WTC11 (cell line): ENCODE measurements around the gene LETMD1. TPM values are rescaled to one million over a fixed set of nuclear protein-coding genes. Genes with fewer than 3 reads are reported as not detected.
A peak's percentile ranks its signal among the peaks of the same experiment; 100 is the strongest.

ENCODE experiments used
- ATAC-seq: fragments of 200-7000 bp; cut with Tn5 transposase; 2 replicates; pipeline ENCODE4 v1.10.0; 2021; ENCODE audit warnings: mild to moderate bottlenecking, moderate library complexity
- CTCF ChIA-PET: fragments of 300-600 bp; sonication (Branson Sonifier 250); formaldehyde crosslinking; loops from one replicate; lab custom pipeline; 2021; ENCODE audit warnings: antibody characterized with exemption; lab: Charles Lee
- POLR2A ChIA-PET: fragments of 350-600 bp; sonication (Branson Sonifier 250); formaldehyde crosslinking; loops from one replicate; lab custom pipeline; 2021; ENCODE audit warnings: antibody characterized with exemption; lab: Charles Lee
- DNase-seq: peaks from one replicate; pipeline ENCODE4 v3.0.0; 2021; ENCODE audit warnings: low spot score
- H3K27ac Mint-ChIP-seq: 2 replicates; pipeline ENCODE4 v1.8.0; 2021; ENCODE audit warnings: mixed read lengths
- H3K27me3 Mint-ChIP-seq: 2 replicates; pipeline ENCODE4 v1.8.0; 2021; ENCODE audit warnings: low read depth, mild to moderate bottlenecking, moderate library complexity, mixed read lengths
- H3K36me3 Mint-ChIP-seq: 2 replicates; pipeline ENCODE4 v1.8.0; 2021; ENCODE audit warnings: mixed read lengths
- H3K4me1 Mint-ChIP-seq: 2 replicates; pipeline ENCODE4 v1.8.0; 2022; ENCODE audit warnings: mixed read lengths
- H3K4me3 Mint-ChIP-seq: 2 replicates; pipeline ENCODE4 v1.8.0; 2021; ENCODE audit warnings: mild to moderate bottlenecking, moderate library complexity, mixed read lengths
- H3K9me3 Mint-ChIP-seq: 2 replicates; pipeline ENCODE4 v1.8.0; 2021; ENCODE audit warnings: mixed read lengths
- AFF4 ChIP-seq: sonication (generic); formaldehyde crosslinking; IDR thresholded peaks from 2 replicates; pipeline ENCODE4 v1.8.1; 2023; ENCODE audit warnings: mild to moderate bottlenecking, missing genetic modification reagents, borderline replicate concordance
- AR ChIP-seq: fragments of 250-450 bp; sonication (Bioruptor Pico); IDR thresholded peaks from 2 replicates; pipeline ENCODE4 v1.9.0; 2021; ENCODE audit warnings: mild to moderate bottlenecking
- ATF1 ChIP-seq: sonication (generic); formaldehyde crosslinking; IDR thresholded peaks from 2 replicates; pipeline ENCODE4 v1.8.1; 2023; ENCODE audit warnings: mild to moderate bottlenecking, moderate library complexity, missing genetic modification reagents
- CTCF ChIP-seq: fragments of 200-600 bp; IDR thresholded peaks from 2 replicates; pipeline ENCODE4 v1.8.0; 2022; ENCODE audit warnings: antibody characterized with exemption
- ELF4 ChIP-seq: sonication (generic); formaldehyde crosslinking; IDR thresholded peaks from 2 replicates; pipeline ENCODE4 v1.8.1; 2022; ENCODE audit warnings: low read depth, mild to moderate bottlenecking, moderate library complexity, missing genetic modification reagents
- ESRRA ChIP-seq: sonication (generic); formaldehyde crosslinking; IDR thresholded peaks from 2 replicates; pipeline ENCODE4 v1.8.1; 2022; ENCODE audit warnings: mild to moderate bottlenecking, missing genetic modification reagents, borderline replicate concordance
- GRHL2 ChIP-seq: fragments of 250-450 bp; sonication (Bioruptor Pico); IDR thresholded peaks from 2 replicates; pipeline ENCODE4 v1.8.0; 2022; ENCODE audit warnings: mild to moderate bottlenecking, moderate library complexity; ENCODE audit not compliant: insufficient replicate concordance, severe bottlenecking
- NFYB ChIP-seq: sonication (generic); formaldehyde crosslinking; conservative IDR thresholded peaks from 2 replicates; pipeline ENCODE4 v1.8.0; 2022; ENCODE audit warnings: low read depth, missing genetic modification reagents
- NR1H2 ChIP-seq: sonication (generic); formaldehyde crosslinking; IDR thresholded peaks from 2 replicates; pipeline ENCODE4 v1.9.0; 2021; ENCODE audit warnings: mild to moderate bottlenecking, moderate library complexity, missing genetic modification reagents
- SMAD3 ChIP-seq: sonication (generic); formaldehyde crosslinking; IDR thresholded peaks from 2 replicates; pipeline ENCODE4 v1.8.0; 2022; ENCODE audit warnings: missing genetic modification reagents, mild to moderate bottlenecking, borderline replicate concordance
- USF2 ChIP-seq: sonication (generic); formaldehyde crosslinking; IDR thresholded peaks from 2 replicates; pipeline ENCODE4 v1.8.1; 2023; ENCODE audit warnings: mild to moderate bottlenecking, missing genetic modification reagents, moderate library complexity
- ZBTB21 ChIP-seq: sonication (generic); formaldehyde crosslinking; IDR thresholded peaks from 2 replicates; pipeline ENCODE4 v1.8.1; 2023; ENCODE audit warnings: mild to moderate bottlenecking, missing genetic modification reagents, borderline replicate concordance
- ZNF138 ChIP-seq: sonication (generic); formaldehyde crosslinking; conservative IDR thresholded peaks from 2 replicates; pipeline ENCODE4 v1.8.1; 2022; ENCODE audit warnings: mild to moderate bottlenecking, moderate library complexity, missing genetic modification reagents
- ZNF281 ChIP-seq: sonication (generic); formaldehyde crosslinking; IDR thresholded peaks from 2 replicates; pipeline ENCODE4 v1.8.0; 2023; ENCODE audit warnings: mild to moderate bottlenecking, missing genetic modification reagents
- ZNF416 ChIP-seq: fragments of 250-450 bp; sonication (Bioruptor Pico); IDR thresholded peaks from 2 replicates; pipeline ENCODE4 v1.9.0; 2021; ENCODE audit warnings: mild to moderate bottlenecking, inconsistent platforms
- ZNF532 ChIP-seq: fragments of 250-450 bp; sonication (Bioruptor Pico); IDR thresholded peaks from 2 replicates; pipeline ENCODE4 v1.9.0; 2021; ENCODE audit warnings: mild to moderate bottlenecking, borderline replicate concordance
- total RNA-seq: library from RNA; stranded (reverse); gene quantifications from 3 replicates; pipeline ENCODE4 v1.2.3, GENCODE V29; 2021

The LETMD1 gene
- total RNA-seq, 1 experiment from 2014 or later, result 43.3 TPM

- POLR2A ChIA-PET, result no interaction called here
- CTCF ChIA-PET, result interaction anchor here (0.6 to 0.8 kb wide), 2 partner anchors 26 to 276 kb away, joined by 3 to 4 read pairs; no protein-coding TSS in a partner anchor
- no peak overlapping the region for H3K4me3 Mint-ChIP-seq
- DNase-seq (no peak), ATAC-seq (no peak)
- peak overlapping the region; percentile 65; the same call in 1 of the 2 replicates for H3K27ac Mint-ChIP-seq
- H3K27me3 Mint-ChIP-seq, result no peaks in the 10 kb centered on the region
- peaks cover 48% of the 10 kb centered on the region for H3K36me3 Mint-ChIP-seq
- H3K9me3 Mint-ChIP-seq, result no peaks in the 10 kb centered on the region
- no peak for TF ChIP-seq NFYB (CRISPR knock-in tag)
- TF ChIP-seq SMAD3, result no peak
- TF ChIP-seq ZNF281 (CRISPR knock-in tag), result no peak
- TF ChIP-seq CTCF, result no peak
- no peak for TF ChIP-seq AFF4 (CRISPR knock-in tag)
- TF ChIP-seq ZBTB21 (CRISPR knock-in tag), result no peak
- TF ChIP-seq ZNF416, result no peak
- no peak for TF ChIP-seq ATF1
- no peak for TF ChIP-seq ESRRA (CRISPR knock-in tag)
- TF ChIP-seq NR1H2 (CRISPR knock-in tag), result no peak
- TF ChIP-seq AR (CRISPR knock-in tag), result no peak
- no peak for TF ChIP-seq ZNF532 (CRISPR knock-in tag)
- no peak for TF ChIP-seq ELF4 (CRISPR knock-in tag)
- TF ChIP-seq USF2 (CRISPR knock-in tag), result no peak
- TF ChIP-seq ZNF138, result no peak
- no peak for TF ChIP-seq GRHL2
- peaks cover 24% of the 10 kb centered on the region for H3K4me1 Mint-ChIP-seq
Observed at GRCh38 chr12:51001799-51002198, 46.3 kb upstream of the LETMD1 start.
